IMR-90 (cell line): Measurements from ENCODE around the gene PGBD1.

ENCODE experiments used
- NFE2L2 ChIP-seq: fragments of 150-350 bp; IDR thresholded peaks from 2 replicates; pipeline ENCODE4 v1.6.1; 2016; ENCODE audit warnings: low read depth, mild to moderate bottlenecking, low read length
- POLR2A ChIP-seq: IDR thresholded peaks from 2 replicates; pipeline ENCODE4 v1.6.1; 2012; ENCODE audit warnings: mild to moderate bottlenecking, low read depth, low read length
- RAD21 ChIP-seq: IDR thresholded peaks from 2 replicates; pipeline ENCODE4 v1.6.1; 2012; ENCODE audit warnings: low read length, improper control_type of control experiment
- TF ChIP-seq, protein P1 (sequence below): conservative IDR thresholded peaks from 2 replicates; pipeline ENCODE4 v1.5.1; 2012; ENCODE audit warnings: mild to moderate bottlenecking, low read depth, low read length, improper control_type of control experiment

DNA sequence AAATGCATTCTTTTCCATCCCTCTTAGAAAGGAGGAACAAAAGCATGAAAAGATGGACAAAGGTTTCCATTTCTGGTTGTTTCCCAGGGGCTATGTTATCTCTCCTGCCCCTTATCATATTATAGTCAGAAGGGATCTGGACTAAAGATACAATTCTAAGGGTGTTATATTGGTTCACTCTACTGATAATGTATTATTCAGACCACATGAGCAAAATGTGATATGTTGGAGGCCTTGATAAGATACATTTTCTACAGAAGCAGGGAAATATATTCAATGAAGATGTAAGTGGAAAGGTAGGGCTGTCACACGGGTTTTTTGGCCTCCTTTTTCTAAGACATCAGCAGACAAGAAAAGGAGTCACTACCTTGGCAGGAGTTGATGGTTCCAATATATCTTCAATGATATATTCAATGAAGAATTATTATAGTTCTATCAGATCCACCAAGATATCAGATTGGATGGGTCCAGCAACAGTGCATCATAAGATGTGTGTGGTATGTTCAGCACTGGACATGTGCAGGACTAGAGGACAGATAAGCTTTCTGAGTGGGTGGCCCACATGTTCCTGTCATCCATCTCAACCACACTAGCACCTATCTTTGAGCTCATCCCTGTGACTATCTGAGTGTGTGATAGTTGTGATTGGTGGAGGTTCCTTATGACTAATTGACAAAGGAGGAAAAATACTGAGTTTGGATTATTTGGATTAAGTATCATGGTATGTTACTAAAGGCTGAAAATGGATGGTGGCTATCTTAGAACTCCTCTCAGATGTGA, 62.7 kb downstream of the PGBD1 start:
- TF ChIP-seq POLR2A: no peak
- TF ChIP-seq, protein P1, sequence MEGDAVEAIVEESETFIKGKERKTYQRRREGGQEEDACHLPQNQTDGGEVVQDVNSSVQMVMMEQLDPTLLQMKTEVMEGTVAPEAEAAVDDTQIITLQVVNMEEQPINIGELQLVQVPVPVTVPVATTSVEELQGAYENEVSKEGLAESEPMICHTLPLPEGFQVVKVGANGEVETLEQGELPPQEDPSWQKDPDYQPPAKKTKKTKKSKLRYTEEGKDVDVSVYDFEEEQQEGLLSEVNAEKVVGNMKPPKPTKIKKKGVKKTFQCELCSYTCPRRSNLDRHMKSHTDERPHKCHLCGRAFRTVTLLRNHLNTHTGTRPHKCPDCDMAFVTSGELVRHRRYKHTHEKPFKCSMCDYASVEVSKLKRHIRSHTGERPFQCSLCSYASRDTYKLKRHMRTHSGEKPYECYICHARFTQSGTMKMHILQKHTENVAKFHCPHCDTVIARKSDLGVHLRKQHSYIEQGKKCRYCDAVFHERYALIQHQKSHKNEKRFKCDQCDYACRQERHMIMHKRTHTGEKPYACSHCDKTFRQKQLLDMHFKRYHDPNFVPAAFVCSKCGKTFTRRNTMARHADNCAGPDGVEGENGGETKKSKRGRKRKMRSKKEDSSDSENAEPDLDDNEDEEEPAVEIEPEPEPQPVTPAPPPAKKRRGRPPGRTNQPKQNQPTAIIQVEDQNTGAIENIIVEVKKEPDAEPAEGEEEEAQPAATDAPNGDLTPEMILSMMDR: no peak
- no peak for TF ChIP-seq RAD21
- no peak for TF ChIP-seq NFE2L2
